Thymus (tissue), 11 donors: Measurements from ENCODE around the gene RAD23B. TPM values are rescaled to one million over a fixed set of nuclear protein-coding genes. Genes with fewer than 3 reads are reported as not detected.

ENCODE experiments used
- DNase-seq, 9 donors: peaks; one replicate each; pipeline ENCODE4 v3.0.0-alpha.2; 2013; ENCODE audit warnings: low spot score in 9 of 9, low read depth in 6 of 9, missing footprints in 1 of 9
- H3K27ac ChIP-seq, 2 donors: one replicate each; pipeline ENCODE4 v1.5.1; 2013; ENCODE audit warnings: control low read depth in 1 of 2, low read depth in 1 of 2, low read length in 1 of 2, mild to moderate bottlenecking in 1 of 2, moderate library complexity in 1 of 2
- H3K27me3 ChIP-seq, 2 donors: one replicate each; pipeline ENCODE4 v1.5.1; 2013; ENCODE audit warnings: low read length in 1 of 2; ENCODE audit not compliant: control insufficient read depth in 2 of 2, insufficient read depth in 1 of 2
- H3K36me3 ChIP-seq, 2 donors: one replicate each; pipeline ENCODE4 v1.5.1; 2013; ENCODE audit warnings: low read length in 1 of 2, mild to moderate bottlenecking in 1 of 2, moderate library complexity in 1 of 2; ENCODE audit not compliant: control insufficient read depth in 2 of 2, insufficient read depth in 2 of 2
- H3K4me1 ChIP-seq, 2 donors: one replicate each; pipeline ENCODE4 v1.5.1; 2013; ENCODE audit warnings: low read length in 2 of 2; ENCODE audit not compliant: control insufficient read depth in 2 of 2, insufficient read depth in 2 of 2
- H3K4me3 ChIP-seq, 2 donors: one replicate each; pipeline ENCODE4 v1.5.1; 2013; ENCODE audit warnings: low read length in 2 of 2, control low read depth in 1 of 2, mild to moderate bottlenecking in 1 of 2
- H3K9me3 ChIP-seq, 2 donors: one replicate each; pipeline ENCODE4 v1.5.1; 2013; ENCODE audit warnings: low read length in 1 of 2, mild to moderate bottlenecking in 1 of 2; ENCODE audit not compliant: control insufficient read depth in 2 of 2, insufficient read depth in 1 of 2
- WGBS: extraction: QIAGEN DNeasy Blood & Tissue Kit; methylation state at CpG from one replicate; pipeline ENCODE4 v1.1.7; 2013; 5-methylcytosine and 5-hydroxymethylcytosine counted together
- polyA plus RNA-seq: library from polyadenylated mRNA; stranded (reverse); fragments of 200-250 nt; gene quantifications from one replicate; pipeline ENCODE4 v1.2.3, GENCODE V29; 2013
- total RNA-seq: library from RNA; stranded (reverse); fragments of 120-200 nt; gene quantifications from one replicate; pipeline ENCODE4 v1.2.4, GENCODE V29; 2013
- donor health status: healthy.

RAD23B gene
- total and polyA plus RNA-seq, 2 donors = 40.7 to 51.4 TPM

DNA sequence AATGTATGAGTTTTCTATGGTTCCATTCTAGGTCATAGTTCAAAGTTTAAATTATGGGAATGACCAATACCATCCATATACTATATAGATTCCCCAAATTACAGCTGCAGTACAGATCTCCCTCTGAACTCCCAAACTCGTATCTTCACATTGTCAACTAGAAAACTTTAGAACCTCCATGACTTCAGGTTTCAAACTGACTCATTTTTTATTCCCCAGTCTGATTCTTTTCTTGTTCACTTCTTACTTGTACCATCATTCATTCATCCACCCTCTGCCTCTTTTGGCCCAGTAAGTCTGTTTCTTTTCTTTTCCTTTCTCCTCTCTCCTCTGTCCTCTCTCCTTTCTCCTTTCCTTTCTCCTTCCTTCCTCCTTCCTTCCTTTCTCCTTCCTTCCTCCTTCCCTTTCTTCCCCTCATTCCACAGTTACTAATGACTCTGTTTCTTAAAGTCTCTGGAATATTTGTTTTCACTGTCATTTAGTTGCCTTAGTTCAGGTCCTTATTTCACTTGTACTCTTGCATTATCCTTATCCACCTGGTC, 30.5 kb downstream of the RAD23B start:
- no peak for DNase-seq
- no peak overlapping the region for H3K4me3 ChIP-seq
- H3K27me3 ChIP-seq = no peaks in the 10 kb centered on the region
- peaks cover 26 to 53% of the 10 kb centered on the region in 2 donors for H3K36me3 ChIP-seq
- H3K4me1 ChIP-seq = no peaks in the 10 kb centered on the region
- H3K9me3 ChIP-seq = no peaks in the 10 kb centered on the region
- WGBS = 98% methylated on average over 1 of the region's 1 CpG
- H3K27ac ChIP-seq = no peak overlapping the region

GRCh38 chr9:107314763-107315162, 31.7 kb downstream of the RAD23B start:
- no peak for DNase-seq
- Histone ChIP-seq H3K36me3 (peaks cover 24 to 52% of the 10 kb centered on the region in 2 donors), H3K9me3 (no peaks in the 10 kb centered on the region), H3K4me1 (no peaks in the 10 kb centered on the region), H3K4me3 (no peak overlapping the region), H3K27ac (no peak overlapping the region), H3K27me3 (no peaks in the 10 kb centered on the region)
- WGBS = 98% methylated on average over 1 of the region's 1 CpG

- Histone ChIP-seq H3K36me3 (peaks cover 25 to 60% of the 10 kb centered on the region in 2 donors), H3K4me1 (no peaks in the 10 kb centered on the region), H3K4me3 (no peak overlapping the region), H3K27me3 (no peaks in the 10 kb centered on the region), H3K9me3 (no peaks in the 10 kb centered on the region), H3K27ac (no peak overlapping the region)
- no peak for DNase-seq
- WGBS = 96% methylated on average over 5 of the region's 5 CpGs
Observed at GRCh38 chr9:107316795-107317661, 33.9 kb downstream of the RAD23B start.

DNA sequence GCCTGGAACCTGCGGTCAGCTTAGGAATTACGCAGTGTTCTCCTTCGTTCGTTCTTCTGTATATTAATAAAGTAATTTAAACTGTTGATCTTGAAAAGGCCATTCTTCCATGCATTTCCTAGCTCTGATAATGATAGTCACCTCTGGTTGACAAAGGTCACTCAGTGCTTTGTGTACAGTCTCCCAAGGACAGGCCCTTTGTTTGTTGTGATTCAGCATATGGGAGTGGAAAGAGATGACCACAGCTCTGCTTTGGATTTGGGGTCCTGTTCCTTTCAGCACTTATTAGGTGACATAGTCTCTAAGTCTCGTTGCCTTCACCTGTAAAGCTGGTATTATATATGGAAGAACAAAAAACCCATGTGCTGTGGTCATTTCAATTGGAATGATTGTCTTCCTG, 39.6 kb downstream of the RAD23B start:
- WGBS = 97% methylated on average over 5 of the region's 5 CpGs
- H3K27ac ChIP-seq = no peak overlapping the region
- H3K4me1 ChIP-seq = no peaks in the 10 kb centered on the region
- no peak overlapping the region for H3K4me3 ChIP-seq
- DNase-seq = no peak
- peaks cover 21 to 60% of the 10 kb centered on the region in 2 donors for H3K36me3 ChIP-seq
- no peaks in the 10 kb centered on the region for H3K9me3 ChIP-seq
- no peaks in the 10 kb centered on the region for H3K27me3 ChIP-seq

DNA sequence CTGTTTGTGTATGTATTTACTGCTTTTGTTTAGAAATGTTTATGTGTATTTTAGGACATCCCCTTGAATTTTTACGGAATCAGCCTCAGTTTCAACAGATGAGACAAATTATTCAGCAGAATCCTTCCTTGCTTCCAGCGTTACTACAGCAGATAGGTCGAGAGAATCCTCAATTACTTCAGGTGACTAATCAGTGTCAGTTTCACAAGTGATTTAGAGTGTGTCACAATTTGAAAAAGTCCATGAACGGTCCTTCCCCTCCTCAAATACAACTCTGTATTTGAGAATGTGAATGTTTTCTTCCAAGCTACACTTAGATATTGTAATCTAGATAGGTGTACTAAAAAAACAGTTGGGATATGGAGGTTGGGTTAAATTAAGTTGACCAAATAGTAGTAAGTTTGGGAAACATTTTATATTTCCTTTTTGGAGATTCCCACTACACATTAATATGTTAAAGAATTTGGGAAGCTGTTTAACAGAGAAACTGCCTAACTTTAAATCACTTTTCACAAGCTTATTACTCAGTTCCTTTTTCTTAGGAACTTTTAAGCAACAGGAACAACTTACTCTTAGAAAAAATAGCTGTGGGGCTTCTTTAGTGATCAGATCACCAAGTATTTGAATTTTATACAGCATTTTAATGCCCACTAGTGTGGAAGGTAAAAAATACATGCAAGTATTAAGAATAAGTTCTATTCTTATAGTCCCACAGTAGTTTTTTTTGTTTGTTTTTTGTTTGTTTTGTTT, 40.9 kb downstream of the RAD23B start:
- Histone ChIP-seq H3K36me3 (peaks cover 21 to 60% of the 10 kb centered on the region in 2 donors), H3K4me1 (no peaks in the 10 kb centered on the region), H3K27me3 (no peaks in the 10 kb centered on the region), H3K9me3 (no peaks in the 10 kb centered on the region), H3K27ac (no peak overlapping the region), H3K4me3 (no peak overlapping the region)
- WGBS = 97% methylated on average over 4 of the region's 4 CpGs
- DNase-seq = no peak

DNA sequence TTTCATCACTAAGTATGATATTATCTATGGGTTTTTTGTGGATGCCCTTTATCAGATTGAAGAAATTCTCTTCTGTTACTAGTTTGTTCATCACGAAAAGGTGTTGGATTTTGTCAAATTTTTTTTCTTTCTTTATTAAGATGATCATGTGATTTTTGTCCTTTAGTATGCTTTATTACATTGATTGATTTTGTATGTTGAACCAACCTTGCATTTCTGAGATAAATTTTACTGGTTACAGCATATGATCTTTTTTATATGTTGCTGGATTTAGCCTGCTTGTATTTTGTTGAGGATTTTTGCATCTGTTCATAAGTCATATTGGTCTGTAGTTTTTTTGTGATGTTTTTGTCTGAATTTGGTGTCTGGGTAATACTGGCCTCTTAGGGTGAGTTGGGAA, 42.8 kb downstream of the RAD23B start:
- Histone ChIP-seq H3K9me3 (no peaks in the 10 kb centered on the region), H3K27me3 (no peaks in the 10 kb centered on the region), H3K4me3 (no peak overlapping the region), H3K27ac (no peak overlapping the region), H3K36me3 (peaks cover 21 to 57% of the 10 kb centered on the region in 2 donors), H3K4me1 (no peaks in the 10 kb centered on the region)
- WGBS = 100% methylated on average over 1 of the region's 1 CpG
- DNase-seq = no peak

GRCh38 chr9:107328510-107328909, 45.4 kb downstream of the RAD23B start:
- DNase-seq = no peak
- 97% methylated on average over 7 of the region's 7 CpGs for WGBS
- H3K9me3 ChIP-seq = no peaks in the 10 kb centered on the region
- no peaks in the 10 kb centered on the region for H3K4me1 ChIP-seq
- no peak overlapping the region for H3K27ac ChIP-seq
- H3K36me3 ChIP-seq = peaks cover 26 to 55% of the 10 kb centered on the region in 2 donors
- no peaks in the 10 kb centered on the region for H3K27me3 ChIP-seq
- H3K4me3 ChIP-seq = no peak overlapping the region

DNA sequence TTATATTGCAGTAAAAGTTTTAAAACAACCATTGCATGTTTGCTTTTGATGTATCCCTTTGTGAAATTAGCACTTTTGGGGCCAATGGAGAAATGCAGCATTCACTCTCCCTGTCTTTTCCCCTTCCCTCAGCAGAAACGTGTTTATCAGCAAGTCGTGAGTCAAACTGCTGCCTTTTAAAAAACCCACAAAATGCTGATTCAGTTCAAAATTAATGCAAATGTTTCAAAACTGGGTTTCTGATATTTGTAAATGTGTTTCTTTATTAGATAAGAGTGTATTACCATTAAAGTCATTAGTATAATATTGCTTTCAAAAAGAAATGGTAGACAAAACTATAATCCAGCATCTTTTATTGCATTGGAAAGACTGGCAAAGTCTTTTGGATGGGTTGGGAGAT, 47.3 kb downstream of the RAD23B start:
- no peaks in the 10 kb centered on the region for H3K4me1 ChIP-seq
- H3K9me3 ChIP-seq = no peaks in the 10 kb centered on the region
- peaks cover 31 to 52% of the 10 kb centered on the region in 2 donors for H3K36me3 ChIP-seq
- H3K27ac ChIP-seq = no peak overlapping the region
- WGBS = 95% methylated on average over 2 of the region's 2 CpGs
- no peak overlapping the region for H3K4me3 ChIP-seq
- no peak for DNase-seq
- no peaks in the 10 kb centered on the region for H3K27me3 ChIP-seq

GRCh38 chr9:107332883-107333282, 49.8 kb downstream of the RAD23B start:
- no peak overlapping the region for H3K4me3 ChIP-seq
- no peaks in the 10 kb centered on the region for H3K9me3 ChIP-seq
- 96% methylated on average over 2 of the region's 2 CpGs for WGBS
- no peaks in the 10 kb centered on the region for H3K4me1 ChIP-seq
- DNase-seq = no peak
- no peak overlapping the region for H3K27ac ChIP-seq
- no peaks in the 10 kb centered on the region for H3K27me3 ChIP-seq
- peaks cover 31 to 50% of the 10 kb centered on the region in 2 donors for H3K36me3 ChIP-seq
